Measurements from ENCODE around the gene DNASE1L1. TPM values are rescaled to one million over a fixed set of nuclear protein-coding genes. Genes with fewer than 3 reads are reported as not detected.

The DNASE1L1 gene
- total RNA-seq, 1 donor from 2014 or later = 52.5 TPM

- intact Hi-C loops (cut with DNase I) = no loop called here
- Histone ChIP-seq H3K27me3 (no peaks in the 10 kb centered on the region), H3K27ac (no peak overlapping the region), H3K9me3 (no peaks in the 10 kb centered on the region), H3K4me3 (no peak overlapping the region), H3K4me1 (peaks cover 2 to 8% of the 10 kb centered on the region in 2 donors), H3K36me3 (peaks cover 11 to 12% of the 10 kb centered on the region in 2 donors)
- TF ChIP-seq, protein P1, sequence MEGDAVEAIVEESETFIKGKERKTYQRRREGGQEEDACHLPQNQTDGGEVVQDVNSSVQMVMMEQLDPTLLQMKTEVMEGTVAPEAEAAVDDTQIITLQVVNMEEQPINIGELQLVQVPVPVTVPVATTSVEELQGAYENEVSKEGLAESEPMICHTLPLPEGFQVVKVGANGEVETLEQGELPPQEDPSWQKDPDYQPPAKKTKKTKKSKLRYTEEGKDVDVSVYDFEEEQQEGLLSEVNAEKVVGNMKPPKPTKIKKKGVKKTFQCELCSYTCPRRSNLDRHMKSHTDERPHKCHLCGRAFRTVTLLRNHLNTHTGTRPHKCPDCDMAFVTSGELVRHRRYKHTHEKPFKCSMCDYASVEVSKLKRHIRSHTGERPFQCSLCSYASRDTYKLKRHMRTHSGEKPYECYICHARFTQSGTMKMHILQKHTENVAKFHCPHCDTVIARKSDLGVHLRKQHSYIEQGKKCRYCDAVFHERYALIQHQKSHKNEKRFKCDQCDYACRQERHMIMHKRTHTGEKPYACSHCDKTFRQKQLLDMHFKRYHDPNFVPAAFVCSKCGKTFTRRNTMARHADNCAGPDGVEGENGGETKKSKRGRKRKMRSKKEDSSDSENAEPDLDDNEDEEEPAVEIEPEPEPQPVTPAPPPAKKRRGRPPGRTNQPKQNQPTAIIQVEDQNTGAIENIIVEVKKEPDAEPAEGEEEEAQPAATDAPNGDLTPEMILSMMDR (IDR thresholded peaks at IDR 0.05) = no peak
- DNase-seq (ENCODE audit: low spot score in 2 of 2) = no peak
Observed at GRCh38 chrX:154430479-154430878, 21.4 kb upstream of the DNASE1L1 start.

DNA sequence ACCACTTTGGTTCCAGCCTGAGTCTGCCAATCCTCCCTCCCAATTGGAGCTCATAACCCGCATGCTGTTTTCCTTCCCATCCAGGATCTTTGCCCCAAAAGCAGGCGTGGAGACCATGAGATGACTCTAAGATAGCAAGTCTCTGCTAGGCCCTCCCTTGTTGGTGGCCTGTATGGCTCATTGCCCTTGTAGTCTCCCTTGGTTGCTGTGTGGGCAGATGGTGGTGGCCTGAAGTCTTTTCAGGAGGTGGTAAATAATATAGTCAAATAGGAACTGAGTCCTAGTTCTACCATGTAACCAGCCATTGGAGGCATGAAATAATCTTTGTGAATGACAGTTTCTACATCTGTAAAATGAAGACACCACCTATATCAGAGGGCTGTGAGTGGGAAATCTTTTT, 20.7 kb upstream of the DNASE1L1 start:
- H3K36me3 ChIP-seq = peaks cover 8 to 12% of the 10 kb centered on the region in 2 donors
- H3K27ac ChIP-seq = no peak overlapping the region
- intact Hi-C loops (cut with DNase I) = loop anchor here (5.0 kb wide), 1 partner anchor 103 kb away; no protein-coding TSS in a partner anchor
- H3K4me1 ChIP-seq = peaks cover 2 to 8% of the 10 kb centered on the region in 2 donors
- TF ChIP-seq, protein P1 (IDR thresholded peaks at IDR 0.05) = no peak
- H3K27me3 ChIP-seq = no peaks in the 10 kb centered on the region
- DNase-seq (ENCODE audit: low spot score in 2 of 2) = no peak
- no peaks in the 10 kb centered on the region for H3K9me3 ChIP-seq
- H3K4me3 ChIP-seq = peak overlapping the region; percentile 43 to 86

DNA sequence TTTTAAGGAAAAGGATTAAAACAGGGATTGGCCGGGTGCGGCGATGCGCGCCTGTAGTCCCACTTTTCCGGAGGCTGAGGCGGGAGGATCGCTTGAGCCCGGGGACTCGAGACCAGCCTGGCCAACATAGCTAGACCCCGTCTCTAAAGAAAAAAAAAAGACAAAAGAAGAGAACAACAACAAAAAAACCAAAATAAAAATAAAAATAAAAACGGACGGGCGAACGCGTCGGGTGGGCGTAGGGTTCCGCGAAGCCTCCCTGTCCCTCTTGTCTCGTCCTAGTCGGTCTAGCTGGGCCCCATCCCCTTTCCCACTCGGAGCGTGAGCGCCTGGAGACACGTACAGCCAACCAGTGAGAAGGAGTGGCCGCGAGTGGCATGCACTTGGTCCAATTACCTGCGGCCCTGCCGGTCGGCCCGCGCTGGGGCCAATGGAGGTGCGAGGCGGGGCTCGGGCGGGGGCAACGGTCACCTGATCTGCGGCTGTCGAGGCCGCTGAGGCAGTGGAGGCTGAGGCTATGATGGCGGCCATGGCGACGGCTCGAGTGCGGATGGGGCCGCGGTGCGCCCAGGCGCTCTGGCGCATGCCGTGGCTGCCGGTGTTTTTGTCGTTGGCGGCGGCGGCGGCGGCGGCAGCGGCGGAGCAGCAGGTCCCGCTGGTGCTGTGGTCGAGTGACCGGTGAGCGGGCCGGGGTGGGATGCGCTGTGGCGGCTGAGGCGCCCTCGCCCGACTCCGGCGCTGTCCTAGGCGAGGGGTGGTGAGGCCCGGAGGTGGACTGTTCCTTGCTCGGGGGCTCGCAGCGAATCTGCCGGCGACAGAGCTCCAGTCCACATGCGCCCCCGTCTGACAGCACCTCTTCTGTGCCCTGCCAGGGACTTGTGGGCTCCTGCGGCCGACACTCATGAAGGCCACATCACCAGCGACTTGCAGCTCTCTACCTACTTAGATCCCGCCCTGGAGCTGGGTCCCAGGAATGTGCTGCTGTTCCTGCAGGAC, 19.4 kb upstream of the DNASE1L1 start, which contains the start of gene ATP6AP1:
Gene ATP6AP1, plus strand, starts transcription at position 502 of the 996 bp plus-strand sequence. Its CDS starts 16 bp downstream, at position 518.
- Histone ChIP-seq H3K4me1 (peaks cover 2 to 8% of the 10 kb centered on the region in 2 donors), H3K9me3 (no peaks in the 10 kb centered on the region), H3K27me3 (no peaks in the 10 kb centered on the region), H3K36me3 (peaks cover 5 to 8% of the 10 kb centered on the region in 2 donors), H3K27ac (peak within 1 kb of the TSS; percentile 59 to 83), H3K4me3 (peak within 1 kb of the TSS; percentile 43 to 86)
- DNase-seq (ENCODE audit: low spot score in 2 of 2) = peak; percentile 78 to 95
- intact Hi-C loops (cut with DNase I) = loop anchor here (1.0 to 5.0 kb wide), 4 partner anchors 8 to 104 kb away; no protein-coding TSS in a partner anchor
- TF ChIP-seq, protein P1 (IDR thresholded peaks at IDR 0.05) = no peak

GRCh38 chrX:154426916-154427770, 18.1 kb upstream of the DNASE1L1 start:
- peak overlapping the region in 1 of 2 donors; percentile 33 for H3K27ac ChIP-seq

GRCh38 chrX:154420402-154420756, 11.3 kb upstream of the DNASE1L1 start:
- Histone ChIP-seq H3K27ac (no peak overlapping the region), H3K27me3 (no peaks in the 10 kb centered on the region), H3K36me3 (no peaks in the 10 kb centered on the region), H3K4me1 (no peaks in the 10 kb centered on the region), H3K9me3 (no peaks in the 10 kb centered on the region), H3K4me3 (no peak overlapping the region)
- intact Hi-C loops (cut with DNase I) = no loop called here
- TF ChIP-seq, protein P1 (IDR thresholded peaks at IDR 0.05) = no peak
- DNase-seq (ENCODE audit: low spot score in 2 of 2) = no peak

More at GRCh38 chrX:154426916-154427770, 18.1 kb upstream of the DNASE1L1 start:
- TF ChIP-seq, protein P1 (IDR thresholded peaks at IDR 0.05) = no peak
- H3K4me3 ChIP-seq = peak overlapping the region in 1 of 2 donors; percentile 86
- peaks cover 2 to 8% of the 10 kb centered on the region in 2 donors for H3K4me1 ChIP-seq
- intact Hi-C loops (cut with DNase I) = loop anchor here (5.0 kb wide), 1 partner anchor 105 kb away; no protein-coding TSS in a partner anchor
- no peaks in the 10 kb centered on the region for H3K27me3 ChIP-seq
- no peak for DNase-seq (ENCODE audit: low spot score in 2 of 2)
- H3K9me3 ChIP-seq = no peaks in the 10 kb centered on the region
- peaks cover 0 to under 1% of the 10 kb centered on the region in 2 donors for H3K36me3 ChIP-seq
